HCT116 (cell line): ENCODE data around the gene NLRC5. TPM values are rescaled to one million over a fixed set of nuclear protein-coding genes. Genes with fewer than 3 reads are reported as not detected.

ENCODE experiments used
- ATAC-seq: fragments of 200-7000 bp; cut with Tn5 transposase; 2 replicates; pipeline ENCODE4 v1.9.1; 2020; ENCODE audit warnings: mild to moderate bottlenecking, moderate library complexity
- BruUV-seq: library from RNA; stranded (reverse); fragments of 400-500 nt; replicated peaks from 2 replicates; lab custom pipeline; 2021; lab: Mats Ljungman, UMichigan
- CTCF ChIA-PET: fragments of 300-600 bp; sonication (Branson Sonifier 250); formaldehyde crosslinking; loops from one replicate; lab custom pipeline; 2021; ENCODE audit warnings: antibody characterized with exemption; lab: Charles Lee
- POLR2A ChIA-PET: fragments of 300-600, 350-600 bp; sonication (Branson Sonifier 250); formaldehyde crosslinking; loops from one replicate; lab custom pipeline; 2021; ENCODE audit warnings: antibody characterized with exemption; lab: Charles Lee
- RAD21 ChIA-PET, 2 experiments: fragments of 300-600 bp; sonication (Branson Sonifier 250); formaldehyde crosslinking; loops; one replicate each; lab custom pipeline; 2023; ENCODE audit warnings: low total read pairs in 2 of 2; ENCODE audit not compliant: uncharacterized antibody in 2 of 2, unreplicated experiment in 2 of 2, low non-redundant PET in 1 of 2; lab: Charles Lee
- DNase-seq: peaks from one replicate; pipeline ENCODE4 v3.0.0-alpha.2; 2010; ENCODE audit warnings: low read depth, low spot score
- H2AFZ ChIP-seq: fragments of 200-600 bp; shearing (Covaris generic), sonication (generic); 2 replicates; pipeline ENCODE4 v1.6.1; 2017; ENCODE audit warnings: low read depth, mixed run types, mixed read lengths, antibody characterized with exemption, low read length; ENCODE audit not compliant: poor library complexity, severe bottlenecking
- H3K27ac ChIP-seq: 2 replicates; pipeline ENCODE4 v1.5.1; 2012; ENCODE audit warnings: low read depth, low read length
- H3K27me3 ChIP-seq: fragments of 200-600 bp; sonication (generic); 2 replicates; pipeline ENCODE4 v1.6.1; 2016; ENCODE audit warnings: mixed run types, low read length, mixed read lengths; ENCODE audit not compliant: insufficient read depth
- H3K36me3 ChIP-seq, 2 experiments: fragments of 200-500 bp in 1 of 2; fragments of 200-600 bp in 1 of 2; sonication (Bioruptor generic) in 1 of 2; sonication (generic) in 1 of 2; 2 replicates each; pipeline versions ENCODE4 v1.5.1 to v1.6.1; 2014 to 2016; ENCODE audit warnings: low read length in 2 of 2, inconsistent platforms in 1 of 2, mixed read lengths in 1 of 2, mixed run types in 1 of 2; ENCODE audit not compliant: insufficient read depth in 2 of 2, control insufficient read depth in 1 of 2
- H3K4me1 ChIP-seq, 2 experiments: fragments of 200-600 bp in 1 of 2; sonication (generic) in 1 of 2; 2 replicates each; pipeline versions ENCODE4 v1.5.1 to v1.6.1; 2012 to 2017; ENCODE audit warnings: low read length in 2 of 2, inconsistent platforms in 1 of 2, mild to moderate bottlenecking in 1 of 2, mixed read lengths in 1 of 2, mixed run types in 1 of 2, moderate library complexity in 1 of 2; ENCODE audit not compliant: insufficient read depth in 2 of 2, control insufficient read depth in 1 of 2
- H3K4me2 ChIP-seq: fragments of 200-600 bp; sonication (generic); 2 replicates; pipeline ENCODE4 v1.6.1; 2017; ENCODE audit warnings: mixed run types, low read length, mixed read lengths
- H3K4me3 ChIP-seq, 2 experiments: fragments of 200-600 bp in 1 of 2; sonication (generic) in 1 of 2; replicated peaks in 1 of 2; 2 replicates each; pipeline ENCODE4 v1.5.1; 2011 to 2016; ENCODE audit warnings: low read length in 2 of 2, control low read depth in 1 of 2, low read depth in 1 of 2, mild to moderate bottlenecking in 1 of 2, mixed read lengths in 1 of 2, mixed run types in 1 of 2
- H3K79me2 ChIP-seq: fragments of 200-600 bp; sonication (generic); 2 replicates; pipeline ENCODE4 v1.6.1; 2017; ENCODE audit warnings: mild to moderate bottlenecking, mixed run types, low read length, moderate library complexity, mixed read lengths; ENCODE audit not compliant: insufficient read depth
- H3K9ac ChIP-seq: fragments of 200-600 bp; sonication (generic); 2 replicates; pipeline ENCODE4 v1.6.1; 2016; ENCODE audit warnings: low read length, mixed read lengths
- H3K9me2 ChIP-seq: fragments of 200-600 bp; sonication (generic), shearing (Covaris generic); 2 replicates; pipeline ENCODE4 v1.6.1; 2017; ENCODE audit warnings: mixed run types, mild to moderate bottlenecking, moderate library complexity; ENCODE audit not compliant: insufficient read depth
- H3K9me3 ChIP-seq, 2 experiments: fragments of 200-500 bp in 1 of 2; fragments of 200-600 bp in 1 of 2; sonication (Bioruptor generic) in 1 of 2; sonication (generic) in 1 of 2; 2 replicates each; pipeline ENCODE4 v1.6.1; 2014 to 2017; ENCODE audit warnings: low read length in 2 of 2, mixed read lengths in 2 of 2, inconsistent platforms in 1 of 2, low read depth in 1 of 2, mild to moderate bottlenecking in 1 of 2, mixed run types in 1 of 2, moderate library complexity in 1 of 2; ENCODE audit not compliant: control insufficient read depth in 1 of 2, insufficient read depth in 1 of 2
- H4K20me1 ChIP-seq: fragments of 200-600 bp; sonication (generic), shearing (Covaris generic); 2 replicates; pipeline ENCODE4 v1.6.1; 2017; ENCODE audit warnings: mixed run types, mild to moderate bottlenecking, moderate library complexity; ENCODE audit not compliant: insufficient read depth
- ATF3 ChIP-seq: IDR thresholded peaks from 2 replicates; pipeline ENCODE4 v1.6.1; 2012
- CBX3 ChIP-seq: IDR thresholded peaks from 2 replicates; pipeline ENCODE4 v1.6.1; 2012; ENCODE audit warnings: low read depth
- CEBPB ChIP-seq: IDR thresholded peaks from 2 replicates; pipeline ENCODE4 v1.6.1; 2012; ENCODE audit warnings: low read depth
- CTCF ChIP-seq, 3 experiments: fragments of 200-600 bp in 1 of 3; sonication (generic) in 1 of 3; IDR thresholded peaks in 2 of 3; conservative IDR thresholded peaks in 1 of 3; 2 replicates each; pipeline ENCODE4 v1.5.1; 2012 to 2017; ENCODE audit warnings: low read depth in 2 of 3, low read length in 2 of 3, antibody characterized with exemption in 1 of 3, borderline replicate concordance in 1 of 3, control low read depth in 1 of 3, mild to moderate bottlenecking in 1 of 3, mixed read lengths in 1 of 3, mixed run types in 1 of 3, moderate library complexity in 1 of 3; ENCODE audit not compliant: insufficient read depth in 1 of 3
- ELF1 ChIP-seq: IDR thresholded peaks from 2 replicates; pipeline ENCODE4 v1.6.1; 2012; ENCODE audit warnings: low read depth, borderline replicate concordance
- EZH2 ChIP-seq: fragments of 200-600 bp; sonication (generic); IDR thresholded peaks from 2 replicates; pipeline ENCODE4 v1.6.1; 2017; ENCODE audit warnings: antibody characterized with exemption, mixed run types
- FOSL1 ChIP-seq: IDR thresholded peaks from 2 replicates; pipeline ENCODE4 v1.6.1; 2012; ENCODE audit warnings: low read depth
- JUND ChIP-seq: IDR thresholded peaks from 2 replicates; pipeline ENCODE4 v1.6.1; 2012
- MAX ChIP-seq: IDR thresholded peaks from 2 replicates; pipeline ENCODE4 v1.6.1; 2012
- POLR2A ChIP-seq: IDR thresholded peaks from 2 replicates; pipeline ENCODE4 v1.7.0; 2011; ENCODE audit warnings: borderline replicate concordance; ENCODE audit not compliant: insufficient read depth, insufficient read length; ENCODE audit errors: extremely low read depth
- RAD21 ChIP-seq: IDR thresholded peaks from 2 replicates; pipeline ENCODE4 v1.6.1; 2012; ENCODE audit warnings: low read depth, mild to moderate bottlenecking
- REST ChIP-seq: IDR thresholded peaks from 2 replicates; pipeline ENCODE4 v1.6.1; 2012; ENCODE audit warnings: low read depth
- SRF ChIP-seq: IDR thresholded peaks from 2 replicates; pipeline ENCODE4 v1.6.1; 2012; ENCODE audit warnings: low read depth
- YY1 ChIP-seq: IDR thresholded peaks from 2 replicates; pipeline ENCODE4 v1.6.1; 2011; ENCODE audit warnings: low read length, low read depth, moderate library complexity, mild to moderate bottlenecking; ENCODE audit not compliant: insufficient replicate concordance; ENCODE audit errors: extremely low read depth
- ZBTB33 ChIP-seq: IDR thresholded peaks from 2 replicates; pipeline ENCODE4 v1.6.1; 2011; ENCODE audit warnings: mild to moderate bottlenecking, low read length, moderate library complexity; ENCODE audit not compliant: insufficient replicate concordance; ENCODE audit errors: extremely low read depth
- ZFX ChIP-seq: fragments of 450-650 bp; IDR thresholded peaks from 2 replicates; pipeline ENCODE4 v1.6.1; 2017
- intact Hi-C: fragments of 100-400 bp; cut with micrococcal nuclease; formaldehyde crosslinking; loops from 2 replicates; pipeline ENCODE4 v1.10.0; 2022
- total RNA-seq: library from RNA; stranded (reverse); gene quantifications from one replicate; pipeline ENCODE4 v1.2.1, GENCODE V29; 2021; ENCODE audit not compliant: unreplicated experiment

NLRC5 gene
- total RNA-seq, 1 experiment from 2014 or later, result 10.4 TPM

GRCh38 chr16:57128771-57129389, 139.5 kb downstream of the NLRC5 start:
- DNase-seq (no peak), ATAC-seq (no peak)
- Histone ChIP-seq H4K20me1 (no peaks in the 10 kb centered on the region), H3K4me3 (no peak overlapping the region), H2AFZ (no peak overlapping the region), H3K4me2 (no peak overlapping the region), H3K9me2 (no peaks in the 10 kb centered on the region), H3K9ac (no peak overlapping the region), H3K27ac (no peak overlapping the region), H3K79me2 (no peaks in the 10 kb centered on the region), H3K36me3 (no peaks in the 10 kb centered on the region), H3K9me3 (no peaks in the 10 kb centered on the region)
- ChIA-PET RAD21 (interaction anchor here in 1 of 2 experiments (0.6 kb wide), 1 partner anchor 11 kb away, joined by 3 read pairs; no protein-coding TSS in a partner anchor), CTCF (no interaction called here), POLR2A (no interaction called here)
- intact Hi-C loops, result no loop called here
- BruUV-seq, result no TSS peak
- TF ChIP-seq MAX (no peak), JUND (no peak), POLR2A (no peak), ZFX (no peak), ELF1 (no peak), YY1 (no peak), CEBPB (no peak), ATF3 (no peak), FOSL1 (no peak), REST (no peak), CBX3 (no peak), RAD21 (no peak), CTCF (IDR thresholded peaks at IDR 0.05 in 2 of 3, conservative IDR thresholded peaks at IDR 0.05 in 1 of 3; ENCODE audit: borderline replicate concordance in 1 of 3, insufficient read depth in 1 of 3, low read depth in 2 of 3, low read length in 2 of 3) (no peak), ZBTB33 (no peak), SRF (no peak), EZH2 (no peak)
- TF ChIP-seq, all 23 proteins: peak for 0
- no peaks in the 10 kb centered on the region for H3K27me3 ChIP-seq
- no peaks in the 10 kb centered on the region for H3K4me1 ChIP-seq
